MCF 10A (cell line): Measurements from ENCODE around the gene PTTG2. TPM values are rescaled to one million over a fixed set of nuclear protein-coding genes. Genes with fewer than 3 reads are reported as not detected.

ENCODE experiments used
- BruUV-seq: library from RNA; stranded (reverse); fragments of 400-500 nt; replicated peaks from 2 replicates; lab custom pipeline; 2021; lab: Mats Ljungman, UMichigan
- CTCF ChIA-PET: fragments of 300-600 bp; sonication (Branson Sonifier 250); formaldehyde crosslinking; extraction: SDS; loops from one replicate; lab custom pipeline; 2021; ENCODE audit warnings: antibody characterized with exemption, inconsistent platforms; lab: Yijun Ruan, JAX
- POLR2A ChIA-PET: fragments of 300-600, 350-650 bp; sonication (Branson Sonifier 250); formaldehyde crosslinking; extraction: SDS; loops from one replicate; lab custom pipeline; 2020; ENCODE audit warnings: antibody characterized with exemption, inconsistent platforms; lab: Yijun Ruan, JAX
- DNase-seq: peaks from one replicate; pipeline ENCODE4 v3.0.0-alpha.2; 2018; ENCODE audit not compliant: unreplicated experiment
- H3K27ac Mint-ChIP-seq: one replicate; pipeline ENCODE4 v1.8.0; 2022; ENCODE audit warnings: mild to moderate bottlenecking, low read depth, mixed read lengths; ENCODE audit not compliant: unreplicated experiment
- H3K27me3 Mint-ChIP-seq: one replicate; pipeline ENCODE4 v1.8.0; 2022; ENCODE audit warnings: mixed read lengths; ENCODE audit not compliant: insufficient read depth, unreplicated experiment
- H3K36me3 Mint-ChIP-seq: one replicate; pipeline ENCODE4 v1.8.0; 2022; ENCODE audit warnings: mild to moderate bottlenecking, moderate library complexity, mixed read lengths; ENCODE audit not compliant: insufficient read depth, unreplicated experiment
- H3K4me1 Mint-ChIP-seq: one replicate; pipeline ENCODE4 v1.8.0; 2022; ENCODE audit warnings: mixed read lengths; ENCODE audit not compliant: insufficient read depth, unreplicated experiment
- H3K4me3 Mint-ChIP-seq: one replicate; pipeline ENCODE4 v1.8.0; 2022; ENCODE audit warnings: mild to moderate bottlenecking, moderate library complexity, mixed read lengths; ENCODE audit not compliant: unreplicated experiment
- H3K9me3 Mint-ChIP-seq: one replicate; pipeline ENCODE4 v1.8.0; 2022; ENCODE audit warnings: mixed read lengths; ENCODE audit not compliant: unreplicated experiment
- intact Hi-C: fragments of 100-400 bp; cut with micrococcal nuclease; formaldehyde crosslinking; loops from 2 replicates; pipeline ENCODE4 v1.14.1; 2022
- total RNA-seq: library from RNA; stranded (reverse); gene quantifications from 2 replicates; pipeline ENCODE4 v1.2.3, GENCODE V29; 2022
- TF ChIP-seq, protein P1 (sequence below): fragments of 200-600 bp; IDR thresholded peaks from one replicate; pipeline ENCODE4 v1.8.0; 2022; ENCODE audit warnings: antibody characterized with exemption, mild to moderate bottlenecking; ENCODE audit not compliant: unreplicated experiment

PTTG2 gene
- total RNA-seq, 1 experiment from 2014 or later: not detected

DNA sequence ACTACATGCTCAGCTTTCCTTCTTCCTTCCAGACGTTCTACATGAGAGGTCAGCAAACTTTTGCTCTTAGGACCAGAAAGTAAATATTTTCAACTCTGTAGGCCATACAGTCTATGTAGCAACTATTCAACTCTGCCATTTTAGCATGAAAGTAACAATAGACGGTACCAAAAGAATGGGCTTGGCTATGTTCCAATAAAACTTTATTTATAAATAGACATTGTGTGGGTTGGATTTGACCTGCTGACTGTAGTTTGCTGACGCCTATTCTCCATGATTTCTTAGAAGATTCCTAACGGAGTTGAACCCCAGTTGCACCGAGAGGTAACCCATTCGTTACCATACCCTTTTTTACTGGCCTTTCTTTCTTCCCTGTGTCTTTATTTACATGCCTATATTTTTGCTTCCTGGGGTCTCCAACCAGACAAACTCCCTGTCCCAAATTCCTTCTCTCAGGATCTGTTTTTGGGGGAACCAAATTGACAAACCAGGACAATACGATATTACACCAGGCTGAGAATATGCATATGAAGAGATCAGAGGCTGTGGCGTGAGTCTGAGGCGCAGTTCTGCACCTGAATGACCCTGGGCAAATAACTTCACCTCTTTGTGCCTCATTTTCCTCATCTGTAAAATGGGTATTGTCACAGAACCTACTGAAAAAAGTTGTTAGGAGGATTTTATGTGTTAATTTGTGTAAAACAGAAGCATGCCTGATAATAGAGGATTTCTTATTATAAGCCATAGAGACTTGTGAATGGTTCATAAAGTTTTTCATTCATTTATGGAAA, 10.4 kb upstream of the PTTG2 start:
- ChIA-PET CTCF (no interaction called here), POLR2A (no interaction called here)
- Mint-ChIP-seq H3K4me3 (no peak overlapping the region), H3K4me1 (peaks cover 5% of the 10 kb centered on the region), H3K36me3 (no peaks in the 10 kb centered on the region), H3K27ac (no peak overlapping the region), H3K9me3 (no peaks in the 10 kb centered on the region), H3K27me3 (no peaks in the 10 kb centered on the region)
- intact Hi-C loops: no loop called here
- no peak for DNase-seq
- TF ChIP-seq, protein P1, sequence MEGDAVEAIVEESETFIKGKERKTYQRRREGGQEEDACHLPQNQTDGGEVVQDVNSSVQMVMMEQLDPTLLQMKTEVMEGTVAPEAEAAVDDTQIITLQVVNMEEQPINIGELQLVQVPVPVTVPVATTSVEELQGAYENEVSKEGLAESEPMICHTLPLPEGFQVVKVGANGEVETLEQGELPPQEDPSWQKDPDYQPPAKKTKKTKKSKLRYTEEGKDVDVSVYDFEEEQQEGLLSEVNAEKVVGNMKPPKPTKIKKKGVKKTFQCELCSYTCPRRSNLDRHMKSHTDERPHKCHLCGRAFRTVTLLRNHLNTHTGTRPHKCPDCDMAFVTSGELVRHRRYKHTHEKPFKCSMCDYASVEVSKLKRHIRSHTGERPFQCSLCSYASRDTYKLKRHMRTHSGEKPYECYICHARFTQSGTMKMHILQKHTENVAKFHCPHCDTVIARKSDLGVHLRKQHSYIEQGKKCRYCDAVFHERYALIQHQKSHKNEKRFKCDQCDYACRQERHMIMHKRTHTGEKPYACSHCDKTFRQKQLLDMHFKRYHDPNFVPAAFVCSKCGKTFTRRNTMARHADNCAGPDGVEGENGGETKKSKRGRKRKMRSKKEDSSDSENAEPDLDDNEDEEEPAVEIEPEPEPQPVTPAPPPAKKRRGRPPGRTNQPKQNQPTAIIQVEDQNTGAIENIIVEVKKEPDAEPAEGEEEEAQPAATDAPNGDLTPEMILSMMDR: no peak
- BruUV-seq: no TSS peak

DNA sequence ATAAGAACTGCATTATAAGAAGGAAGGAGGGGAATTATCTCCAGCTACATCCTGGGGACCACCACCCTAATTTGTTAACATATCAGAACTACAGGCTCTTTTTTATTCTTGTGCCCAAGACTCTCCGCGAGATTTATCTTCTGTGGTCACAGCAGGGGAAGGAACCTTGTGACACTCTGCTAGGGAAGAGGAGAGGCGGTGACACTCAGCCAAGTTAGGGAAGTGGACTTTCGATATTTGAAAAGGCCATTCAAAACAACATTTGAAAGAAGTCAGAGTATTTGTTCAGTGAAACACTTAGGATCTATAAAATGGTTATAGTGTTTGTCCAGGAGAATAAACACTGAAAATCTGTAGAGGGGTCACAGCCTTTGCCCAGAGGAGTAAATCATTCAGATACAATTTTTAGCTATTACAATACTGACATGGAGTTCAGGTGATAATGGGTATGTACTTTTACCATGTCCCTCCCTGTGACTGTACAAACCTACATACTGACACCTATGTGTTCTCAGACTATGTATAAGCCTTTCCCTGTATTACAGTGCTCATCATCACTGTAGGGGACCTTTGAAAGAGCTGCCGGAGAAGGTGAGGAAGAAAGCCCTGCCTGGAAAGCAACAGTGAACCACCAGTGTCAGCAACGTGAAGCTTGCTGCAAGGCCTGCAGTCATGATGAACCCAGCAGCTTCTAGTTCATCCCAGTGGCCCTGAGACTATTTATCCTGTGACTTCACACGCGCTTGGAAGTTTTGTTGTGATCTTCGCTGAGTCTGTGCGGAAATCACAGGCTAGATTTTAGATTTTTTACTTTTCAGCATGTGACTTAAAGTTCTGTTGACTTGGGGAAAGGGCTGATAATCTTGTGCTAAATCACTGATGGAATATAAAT, 8.5 kb upstream of the PTTG2 start:
- intact Hi-C loops: no loop called here
- BruUV-seq: no TSS peak
- Mint-ChIP-seq H3K27ac (no peak overlapping the region), H3K36me3 (no peaks in the 10 kb centered on the region), H3K4me3 (no peak overlapping the region), H3K4me1 (peaks cover 5% of the 10 kb centered on the region), H3K9me3 (no peaks in the 10 kb centered on the region), H3K27me3 (no peaks in the 10 kb centered on the region)
- CTCF ChIA-PET: interaction anchor here (1.1 kb wide), 1 partner anchor 34 kb away, joined by 3 read pairs; no protein-coding TSS in a partner anchor
- DNase-seq: no peak
- TF ChIP-seq, protein P1: no peak
- POLR2A ChIA-PET: no interaction called here

DNA sequence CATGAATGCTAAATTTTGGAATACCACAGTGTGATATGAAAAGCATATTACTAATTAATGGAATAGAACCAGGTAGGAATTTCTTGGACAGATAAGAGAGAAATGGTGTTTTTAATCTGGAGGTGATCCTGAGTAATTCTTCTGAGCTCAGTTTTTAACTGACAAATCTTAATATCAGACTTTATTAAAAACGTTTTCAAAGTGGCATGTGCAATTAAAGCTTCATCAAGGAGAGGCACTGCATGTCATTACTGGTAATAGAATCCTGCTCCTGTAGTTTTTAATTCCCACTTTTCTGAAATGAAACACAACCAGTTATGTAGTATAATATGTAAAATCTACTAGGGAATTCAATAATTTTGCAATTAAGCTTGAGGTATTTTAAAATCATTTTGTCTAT, 7.0 kb upstream of the PTTG2 start:
- no peak overlapping the region for H3K4me3 Mint-ChIP-seq
- H3K9me3 Mint-ChIP-seq: no peaks in the 10 kb centered on the region
- peaks cover 5% of the 10 kb centered on the region for H3K4me1 Mint-ChIP-seq
- H3K27me3 Mint-ChIP-seq: no peaks in the 10 kb centered on the region
- no TSS peak for BruUV-seq
- ChIA-PET CTCF (no interaction called here), POLR2A (interaction anchor here (0.6 kb wide), 1 partner anchor 22 kb away, joined by 3 read pairs; no protein-coding TSS in a partner anchor)
- no peaks in the 10 kb centered on the region for H3K36me3 Mint-ChIP-seq
- no peak for DNase-seq
- no peak overlapping the region for H3K27ac Mint-ChIP-seq
- TF ChIP-seq, protein P1: no peak
- intact Hi-C loops: no loop called here
